BLaER1 (cell line): ENCODE measurements around the gene NTM.
"Not testable (repeated sequence)": the region's sequence is repeated elsewhere in the genome, so short reads cannot be mapped to it uniquely, and the experiment has no call there.

Experiments
- H3K27ac ChIP-seq: shearing (Covaris generic); formaldehyde crosslinking; 2 replicates; pipeline ENCODE4 v1.8.1; 2022
- H3K27me3 ChIP-seq: shearing (Covaris generic); formaldehyde crosslinking; 2 replicates; pipeline ENCODE4 v1.8.1; 2022
- H3K36me3 ChIP-seq: shearing (Covaris generic); formaldehyde crosslinking; 2 replicates; pipeline ENCODE4 v1.8.1; 2022
- H3K4me1 ChIP-seq: shearing (Covaris generic); formaldehyde crosslinking; 2 replicates; pipeline ENCODE4 v1.8.1; 2022
- H3K4me2 ChIP-seq: shearing (Covaris generic); formaldehyde crosslinking; 2 replicates; pipeline ENCODE4 v1.8.1; 2022
- H3K4me3 ChIP-seq: shearing (Covaris generic); formaldehyde crosslinking; 2 replicates; pipeline ENCODE4 v1.8.1; 2022
- H3K9ac ChIP-seq: shearing (Covaris generic); formaldehyde crosslinking; 2 replicates; pipeline ENCODE4 v1.8.1; 2022
- H3K9me3 ChIP-seq: shearing (Covaris generic); formaldehyde crosslinking; 2 replicates; pipeline ENCODE4 v1.8.1; 2022
- H4K20me1 ChIP-seq: shearing (Covaris generic); formaldehyde crosslinking; 2 replicates; pipeline ENCODE4 v1.8.1; 2022
- Cebpa-rat ChIP-seq: shearing (Covaris generic); IDR thresholded peaks from 2 replicates; pipeline ENCODE4 v1.8.1; 2022

Gene NTM

DNA sequence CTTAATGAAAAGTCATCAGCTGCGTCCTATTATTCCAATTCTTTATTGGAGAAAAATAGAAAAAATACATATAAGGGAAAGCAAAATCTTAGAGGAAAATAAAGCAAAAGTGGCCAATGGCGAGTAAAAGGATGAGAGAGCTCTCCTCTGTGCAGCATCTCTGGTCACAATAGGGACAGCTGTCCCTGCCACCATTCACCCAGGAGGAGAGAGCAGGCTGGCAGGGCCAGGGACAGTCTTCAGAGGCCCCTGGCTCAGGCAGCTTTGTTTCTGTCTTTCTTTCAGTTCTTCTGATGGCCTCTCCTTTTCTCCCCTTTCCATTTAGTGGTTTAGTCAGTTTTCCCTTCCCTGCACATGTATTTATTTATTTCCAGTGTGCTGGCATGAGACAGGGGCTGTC is 941.3 kb downstream of the NTM start:
- Histone ChIP-seq H3K9me3 (no peaks in the 10 kb centered on the region), H3K9ac (no peak overlapping the region), H3K27me3 (no peaks in the 10 kb centered on the region), H3K36me3 (no peaks in the 10 kb centered on the region), H4K20me1 (no peaks in the 10 kb centered on the region), H3K4me1 (no peaks in the 10 kb centered on the region), H3K27ac (no peak overlapping the region), H3K4me2 (no peak overlapping the region), H3K4me3 (no peak overlapping the region)
- TF ChIP-seq Cebpa-rat: no peak

DNA sequence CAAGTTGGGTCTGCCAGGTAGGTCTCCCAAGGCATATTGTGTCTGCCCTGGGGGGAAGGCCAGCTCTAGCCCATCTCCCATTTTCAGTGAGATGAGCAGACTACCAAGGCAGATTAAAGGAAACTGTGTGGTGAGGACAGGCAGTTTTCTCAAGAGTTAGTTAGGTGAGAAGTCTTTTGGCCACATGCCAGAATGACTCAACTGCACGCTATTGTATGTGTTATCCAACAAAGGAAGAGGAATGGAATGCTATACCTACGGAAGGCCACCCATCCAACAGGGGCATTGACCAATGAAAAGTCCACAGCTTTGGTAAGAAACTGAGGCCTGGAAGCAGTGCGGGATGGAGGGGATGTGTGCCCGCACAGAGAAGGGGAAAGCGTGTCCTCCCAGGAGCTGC is 941.7 kb downstream of the NTM start:
- H3K27ac ChIP-seq: no peak overlapping the region
- no peak for TF ChIP-seq Cebpa-rat

DNA sequence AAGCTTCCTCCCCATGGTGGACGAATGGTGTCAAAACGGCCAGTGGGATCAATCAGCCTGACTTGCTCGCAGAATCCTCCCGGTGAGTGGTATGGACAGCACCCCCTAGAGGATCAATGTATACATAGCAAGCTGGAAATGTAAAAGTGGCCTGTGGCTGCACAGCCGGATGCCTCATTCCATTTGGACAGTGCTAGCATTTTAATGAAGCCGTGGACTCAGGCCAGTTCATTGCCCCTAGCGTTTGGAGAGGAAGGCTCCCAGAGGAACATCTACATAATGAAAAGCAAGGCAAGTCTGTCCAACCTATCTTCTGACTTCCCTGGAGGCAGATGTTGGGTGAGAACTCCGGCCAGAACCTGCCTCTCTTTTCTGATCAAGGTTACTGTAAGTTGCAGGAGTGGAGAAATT is 942.3 kb downstream of the NTM start:
- H3K36me3 ChIP-seq: no peaks in the 10 kb centered on the region
- no peak overlapping the region for H3K27ac ChIP-seq
- H4K20me1 ChIP-seq: no peaks in the 10 kb centered on the region
- TF ChIP-seq Cebpa-rat: no peak
- H3K4me1 ChIP-seq: no peaks in the 10 kb centered on the region
- H3K4me3 ChIP-seq: no peak overlapping the region
- no peak overlapping the region for H3K9ac ChIP-seq
- no peaks in the 10 kb centered on the region for H3K27me3 ChIP-seq
- no peaks in the 10 kb centered on the region for H3K9me3 ChIP-seq
- no peak overlapping the region for H3K4me2 ChIP-seq

More for the DNA sequence above, 941.7 kb downstream of the NTM start:
- no peak overlapping the region for H3K4me3 ChIP-seq
- H3K9me3 ChIP-seq: no peaks in the 10 kb centered on the region
- H3K4me1 ChIP-seq: no peaks in the 10 kb centered on the region
- H3K4me2 ChIP-seq: no peak overlapping the region
- no peak overlapping the region for H3K9ac ChIP-seq
- no peaks in the 10 kb centered on the region for H4K20me1 ChIP-seq
- no peaks in the 10 kb centered on the region for H3K27me3 ChIP-seq
- H3K36me3 ChIP-seq: no peaks in the 10 kb centered on the region

DNA sequence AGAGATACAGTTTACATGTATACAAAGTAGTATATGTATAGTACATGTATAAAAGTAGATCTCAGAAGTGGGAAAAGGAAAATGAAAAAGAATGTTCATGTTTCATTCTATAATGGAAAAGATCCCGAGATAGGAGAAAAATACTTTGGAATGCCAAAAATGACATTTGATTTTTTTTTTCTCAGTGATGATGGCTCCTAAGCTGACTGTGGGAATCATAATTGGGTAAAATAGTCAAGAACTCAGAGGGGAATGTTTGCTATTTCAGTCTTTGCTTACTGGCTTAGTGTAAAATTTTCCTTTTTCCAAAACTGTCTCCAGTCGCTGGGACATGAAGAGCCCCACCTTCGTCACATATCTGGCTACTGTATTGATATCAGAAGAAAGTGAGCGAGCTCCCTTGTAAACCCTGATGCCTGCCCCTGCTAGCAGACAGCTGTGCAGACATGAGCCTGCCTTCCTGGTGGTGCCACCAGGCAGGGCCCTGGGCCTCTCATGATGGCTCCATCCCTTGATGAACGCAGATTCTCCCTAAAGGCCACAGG is 944.6 kb downstream of the NTM start:
- no peaks in the 10 kb centered on the region for H3K9me3 ChIP-seq
- H3K9ac ChIP-seq: no peak overlapping the region
- no peak for TF ChIP-seq Cebpa-rat

DNA sequence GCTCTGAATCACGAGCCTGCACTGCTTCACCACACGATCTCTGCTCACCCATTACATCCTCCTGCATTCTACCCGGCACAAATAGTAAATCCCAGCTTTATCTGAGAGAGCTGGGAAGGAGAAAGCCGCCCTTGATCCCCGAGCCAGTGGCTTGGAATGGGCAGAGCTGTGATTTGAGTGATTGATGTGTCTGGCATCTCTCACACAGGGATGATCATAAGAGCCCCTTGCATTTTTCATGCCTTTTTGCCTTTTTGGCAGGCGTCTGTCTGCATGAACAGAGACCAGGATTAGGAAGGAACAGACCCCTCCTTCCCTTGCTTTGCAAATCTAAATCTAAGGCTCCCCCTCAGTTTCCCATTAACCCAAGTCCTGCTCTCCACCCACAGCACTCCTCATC is 945.3 kb downstream of the NTM start:
- no peaks in the 10 kb centered on the region for H3K4me1 ChIP-seq
- no peak overlapping the region for H3K4me2 ChIP-seq
- no peaks in the 10 kb centered on the region for H4K20me1 ChIP-seq
- no peak for TF ChIP-seq Cebpa-rat
- H3K9ac ChIP-seq: no peak overlapping the region
- no peaks in the 10 kb centered on the region for H3K27me3 ChIP-seq
- H3K4me3 ChIP-seq: no peak overlapping the region
- no peak overlapping the region for H3K27ac ChIP-seq
- H3K36me3 ChIP-seq: no peaks in the 10 kb centered on the region
- no peaks in the 10 kb centered on the region for H3K9me3 ChIP-seq

More for the DNA sequence above, 944.6 kb downstream of the NTM start:
- Histone ChIP-seq H3K4me1 (no peaks in the 10 kb centered on the region), H4K20me1 (no peaks in the 10 kb centered on the region), H3K27ac (no peak overlapping the region), H3K27me3 (no peaks in the 10 kb centered on the region), H3K4me2 (no peak overlapping the region), H3K4me3 (no peak overlapping the region), H3K36me3 (no peaks in the 10 kb centered on the region)

DNA sequence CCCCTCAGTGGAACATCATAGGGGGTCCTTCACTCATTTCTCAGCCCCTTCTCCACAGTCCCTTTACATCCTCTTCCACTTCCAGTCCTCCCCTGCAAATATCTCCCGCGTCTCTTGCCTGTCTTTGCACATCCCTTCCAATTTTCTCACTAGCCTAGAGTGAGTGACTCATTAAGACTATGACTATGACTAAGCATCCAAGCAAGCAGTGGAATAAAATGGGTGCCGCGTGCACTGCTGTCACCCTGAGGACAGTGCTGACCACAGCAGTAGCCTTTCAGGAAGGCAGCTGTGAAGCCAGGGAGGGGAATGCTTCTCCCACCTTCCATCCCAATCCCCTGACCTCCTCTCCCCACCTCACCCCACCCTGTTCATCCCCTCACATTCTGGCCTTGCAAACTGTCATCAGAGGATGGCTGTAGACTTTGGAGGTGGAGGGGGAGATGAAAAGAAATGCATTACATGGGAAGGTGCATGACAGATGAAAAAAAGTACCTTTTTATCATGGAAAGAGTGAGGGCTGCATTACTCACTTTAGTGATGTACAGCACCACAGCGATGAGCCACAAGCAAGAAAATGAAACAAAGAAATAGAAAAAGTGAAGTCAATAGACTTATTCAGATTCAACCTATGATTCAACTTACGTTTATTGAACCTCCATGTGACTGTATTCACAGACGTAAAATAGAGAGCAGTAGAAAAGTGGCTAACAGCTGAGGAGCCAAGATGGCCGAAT is 948.2 kb downstream of the NTM start:
- H3K36me3 ChIP-seq: no peaks in the 10 kb centered on the region
- H4K20me1 ChIP-seq: no peaks in the 10 kb centered on the region
- H3K27ac ChIP-seq: no peak overlapping the region
- H3K27me3 ChIP-seq: no peaks in the 10 kb centered on the region
- TF ChIP-seq Cebpa-rat: no peak
- H3K4me3 ChIP-seq: no peak overlapping the region
- no peaks in the 10 kb centered on the region for H3K4me1 ChIP-seq
- H3K9me3 ChIP-seq: no peaks in the 10 kb centered on the region
- H3K9ac ChIP-seq: no peak overlapping the region
- no peak overlapping the region for H3K4me2 ChIP-seq

DNA sequence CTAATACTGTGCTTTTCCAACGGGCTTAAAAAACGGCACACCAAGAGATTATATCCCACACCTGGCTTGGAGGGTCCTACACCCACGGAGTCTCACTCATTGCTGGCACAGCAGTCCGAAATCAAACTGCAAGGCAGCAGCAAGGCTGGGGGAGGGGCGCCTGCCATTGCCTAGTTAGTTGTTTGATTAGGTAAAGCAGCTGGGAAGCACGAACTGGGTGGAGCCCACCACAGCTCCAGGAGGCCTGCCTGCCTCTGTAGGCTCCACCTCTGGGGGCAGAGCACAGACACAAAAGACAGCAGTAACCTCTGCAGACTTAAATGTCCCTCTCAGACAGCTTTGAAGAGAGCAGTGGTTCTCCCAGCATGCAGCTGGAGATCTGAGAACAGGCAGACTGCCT is 949.0 kb downstream of the NTM start:
- not testable (repeated sequence) for H3K27ac ChIP-seq, H3K9ac ChIP-seq, H4K20me1 ChIP-seq, H3K4me3 ChIP-seq, H3K9me3 ChIP-seq, H3K27me3 ChIP-seq, H3K4me2 ChIP-seq, H3K4me1 ChIP-seq, H3K36me3 ChIP-seq

DNA sequence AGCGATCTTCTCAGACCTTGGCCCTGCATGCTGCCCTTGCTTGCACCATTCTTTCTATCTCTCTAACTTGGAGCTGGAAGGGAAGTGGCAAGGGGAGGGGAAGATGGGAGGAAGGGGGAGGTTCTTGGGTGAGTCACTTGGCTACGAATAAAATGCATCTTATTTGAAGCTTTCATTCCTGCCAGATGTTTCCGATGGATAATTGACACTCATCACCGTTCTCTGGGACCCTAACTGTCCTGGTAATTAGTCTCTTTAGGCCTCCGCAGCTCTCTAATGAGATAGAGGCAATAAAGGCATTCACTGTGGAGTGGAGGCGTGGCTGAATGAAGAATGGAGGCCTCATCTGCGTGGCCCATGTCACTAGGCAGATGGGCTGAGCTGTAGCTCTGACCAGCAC is 960.1 kb downstream of the NTM start:
- Histone ChIP-seq H3K27me3 (no peaks in the 10 kb centered on the region), H3K4me1 (no peaks in the 10 kb centered on the region), H3K4me3 (no peak overlapping the region), H3K4me2 (no peak overlapping the region), H4K20me1 (no peaks in the 10 kb centered on the region), H3K9ac (no peak overlapping the region), H3K9me3 (no peaks in the 10 kb centered on the region), H3K36me3 (no peaks in the 10 kb centered on the region), H3K27ac (no peak overlapping the region)
- TF ChIP-seq Cebpa-rat: no peak

DNA sequence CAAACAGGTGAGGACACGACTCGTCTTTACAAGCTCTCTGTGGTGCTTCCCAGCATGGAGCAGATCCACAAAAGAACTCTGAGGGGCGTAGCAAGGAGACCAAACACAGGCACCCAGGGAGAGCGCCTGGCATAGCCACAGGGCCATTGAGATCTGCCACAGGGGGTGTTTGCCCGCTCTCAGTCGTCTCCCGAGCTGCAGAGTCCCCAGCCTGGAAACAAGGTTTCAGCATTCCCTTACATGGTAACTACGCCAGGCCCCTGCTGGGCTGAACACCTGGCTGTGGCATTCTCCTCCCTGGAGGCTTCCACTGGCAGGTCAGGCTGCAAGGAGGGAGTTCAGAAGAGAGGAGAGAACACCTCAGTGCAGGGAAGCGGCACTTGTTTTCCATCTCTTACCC is 962.1 kb downstream of the NTM start:
- no peak for TF ChIP-seq Cebpa-rat
- Histone ChIP-seq H3K9me3 (no peaks in the 10 kb centered on the region), H3K36me3 (no peaks in the 10 kb centered on the region), H3K4me3 (no peak overlapping the region), H3K4me2 (no peak overlapping the region), H3K4me1 (no peaks in the 10 kb centered on the region), H4K20me1 (no peaks in the 10 kb centered on the region), H3K9ac (no peak overlapping the region), H3K27me3 (no peaks in the 10 kb centered on the region), H3K27ac (no peak overlapping the region)

DNA sequence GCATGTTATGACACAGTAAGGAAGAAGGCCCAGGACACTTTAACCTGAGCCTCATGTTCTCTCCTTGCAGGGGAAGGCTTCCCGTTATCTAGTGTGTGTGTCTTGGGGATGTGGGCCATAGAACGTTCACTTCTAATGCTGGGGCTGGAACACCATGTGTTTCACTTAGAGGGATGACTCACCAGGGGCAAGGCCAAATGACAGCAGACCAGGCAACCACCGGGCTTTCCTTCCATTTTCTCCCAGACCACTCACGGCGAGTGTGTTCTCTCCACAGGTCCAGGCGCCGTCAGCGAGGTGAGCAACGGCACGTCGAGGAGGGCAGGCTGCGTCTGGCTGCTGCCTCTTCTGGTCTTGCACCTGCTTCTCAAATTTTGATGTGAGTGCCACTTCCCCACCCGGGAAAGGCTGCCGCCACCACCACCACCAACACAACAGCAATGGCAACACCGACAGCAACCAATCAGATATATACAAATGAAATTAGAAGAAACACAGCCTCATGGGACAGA is 964.4 kb downstream of the NTM start:
- Histone ChIP-seq H3K27ac (no peak overlapping the region), H3K4me1 (no peaks in the 10 kb centered on the region), H3K27me3 (no peaks in the 10 kb centered on the region), H3K36me3 (no peaks in the 10 kb centered on the region), H3K9ac (no peak overlapping the region), H3K4me2 (no peak overlapping the region), H4K20me1 (no peaks in the 10 kb centered on the region), H3K4me3 (no peak overlapping the region), H3K9me3 (no peaks in the 10 kb centered on the region)
- TF ChIP-seq Cebpa-rat: no peak
